ENCODE measurements around the gene GBP6.

DNA sequence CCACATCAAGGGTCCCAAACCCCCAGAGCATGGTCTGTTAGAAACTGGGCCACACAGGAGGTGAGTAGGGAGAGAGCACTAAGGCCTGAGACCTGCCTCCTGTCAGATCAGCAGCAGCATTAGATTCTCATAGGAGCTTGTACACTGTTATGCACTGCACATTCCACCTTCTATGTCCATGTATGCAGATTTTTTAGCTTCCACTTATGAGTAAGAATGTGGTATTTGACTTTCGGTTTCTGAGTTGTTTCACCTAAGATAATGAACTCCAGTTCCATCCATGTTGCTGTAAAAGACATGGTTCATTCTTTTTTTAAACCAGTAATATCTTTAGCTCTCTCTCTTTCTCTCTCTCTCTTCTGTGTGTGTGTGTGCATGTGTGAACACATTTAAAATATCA lies 663 bp upstream of the GBP6 start:
- TF ChIP-seq POLR2AphosphoS5 (IDR thresholded peaks at IDR 0.05): no peak
- TF ChIP-seq, protein P1, sequence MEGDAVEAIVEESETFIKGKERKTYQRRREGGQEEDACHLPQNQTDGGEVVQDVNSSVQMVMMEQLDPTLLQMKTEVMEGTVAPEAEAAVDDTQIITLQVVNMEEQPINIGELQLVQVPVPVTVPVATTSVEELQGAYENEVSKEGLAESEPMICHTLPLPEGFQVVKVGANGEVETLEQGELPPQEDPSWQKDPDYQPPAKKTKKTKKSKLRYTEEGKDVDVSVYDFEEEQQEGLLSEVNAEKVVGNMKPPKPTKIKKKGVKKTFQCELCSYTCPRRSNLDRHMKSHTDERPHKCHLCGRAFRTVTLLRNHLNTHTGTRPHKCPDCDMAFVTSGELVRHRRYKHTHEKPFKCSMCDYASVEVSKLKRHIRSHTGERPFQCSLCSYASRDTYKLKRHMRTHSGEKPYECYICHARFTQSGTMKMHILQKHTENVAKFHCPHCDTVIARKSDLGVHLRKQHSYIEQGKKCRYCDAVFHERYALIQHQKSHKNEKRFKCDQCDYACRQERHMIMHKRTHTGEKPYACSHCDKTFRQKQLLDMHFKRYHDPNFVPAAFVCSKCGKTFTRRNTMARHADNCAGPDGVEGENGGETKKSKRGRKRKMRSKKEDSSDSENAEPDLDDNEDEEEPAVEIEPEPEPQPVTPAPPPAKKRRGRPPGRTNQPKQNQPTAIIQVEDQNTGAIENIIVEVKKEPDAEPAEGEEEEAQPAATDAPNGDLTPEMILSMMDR (IDR thresholded peaks at IDR 0.05): no peak
